ENCODE data around the gene CPZ. TPM values are rescaled to one million over a fixed set of nuclear protein-coding genes. Genes with fewer than 3 reads are reported as not detected.
A peak's percentile ranks its signal among the peaks of the same experiment; 100 is the strongest.

CPZ gene
- total and polyA plus RNA-seq, 2 experiments from 2014 or later, result 24.6 to 37.3 TPM

DNA sequence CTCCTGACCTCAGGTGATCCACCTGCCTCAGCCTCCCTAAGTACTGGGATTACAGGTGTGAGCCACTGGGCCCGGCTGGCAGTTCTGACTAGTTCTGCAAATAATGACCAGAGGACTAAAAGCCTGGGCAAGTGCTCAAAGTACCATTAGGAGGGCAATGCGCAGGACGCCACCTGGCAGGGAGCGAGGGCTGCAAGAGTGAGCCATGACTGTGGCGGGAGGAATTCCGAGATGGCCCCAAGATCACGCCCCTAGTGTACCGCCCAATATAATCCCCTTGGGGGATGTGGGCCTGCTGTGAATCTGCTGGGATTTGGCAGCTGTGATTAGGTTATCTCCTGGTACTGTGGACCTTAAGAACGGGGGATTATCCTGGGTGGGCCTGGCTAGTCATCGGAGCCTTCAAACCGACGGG lies 38.6 kb upstream of the CPZ start:
- H3K4me1 ChIP-seq (ENCODE audit: insufficient read depth), result no peaks in the 10 kb centered on the region
- H3K27ac ChIP-seq (ENCODE audit: low read depth), result no peak overlapping the region
- no peak overlapping the region for H3K4me2 ChIP-seq
- H3F3A ChIP-seq (replicated peaks; ENCODE audit: low read depth), result no peaks in the 10 kb centered on the region
- H3K79me2 ChIP-seq (replicated peaks; ENCODE audit: insufficient read depth), result no peaks in the 10 kb centered on the region
- H2AFZ ChIP-seq, result no peak overlapping the region
- ATAC-seq (peak; percentile 44), DNase-seq (ENCODE audit: low spot score) (no peak)
- H3K9me2 ChIP-seq (ENCODE audit: insufficient read depth), result no peaks in the 10 kb centered on the region
- no peaks in the 10 kb centered on the region for H3K27me3 ChIP-seq (ENCODE audit: insufficient read depth)
- peaks cover 12% of the 10 kb centered on the region for H3K4me1 Mint-ChIP-seq
- no peaks in the 10 kb centered on the region for H4K20me1 ChIP-seq (replicated peaks; ENCODE audit: insufficient read depth)
- H3K9me3 Mint-ChIP-seq, result no peaks in the 10 kb centered on the region; the same call in 2 of the 3 replicates
- no peak overlapping the region for H3K27ac Mint-ChIP-seq
- H3K27me3 Mint-ChIP-seq (ENCODE audit: insufficient read depth, low read depth, poor library complexity), result peaks cover 20% of the 10 kb centered on the region
- no peaks in the 10 kb centered on the region; the same call in 1 of the 2 replicates for H3K36me3 ChIP-seq (ENCODE audit: insufficient read depth)
- H3K4me3 ChIP-seq, result no peak overlapping the region
- H3K4me3 Mint-ChIP-seq, result no peak overlapping the region
- TF ChIP-seq, protein P1, sequence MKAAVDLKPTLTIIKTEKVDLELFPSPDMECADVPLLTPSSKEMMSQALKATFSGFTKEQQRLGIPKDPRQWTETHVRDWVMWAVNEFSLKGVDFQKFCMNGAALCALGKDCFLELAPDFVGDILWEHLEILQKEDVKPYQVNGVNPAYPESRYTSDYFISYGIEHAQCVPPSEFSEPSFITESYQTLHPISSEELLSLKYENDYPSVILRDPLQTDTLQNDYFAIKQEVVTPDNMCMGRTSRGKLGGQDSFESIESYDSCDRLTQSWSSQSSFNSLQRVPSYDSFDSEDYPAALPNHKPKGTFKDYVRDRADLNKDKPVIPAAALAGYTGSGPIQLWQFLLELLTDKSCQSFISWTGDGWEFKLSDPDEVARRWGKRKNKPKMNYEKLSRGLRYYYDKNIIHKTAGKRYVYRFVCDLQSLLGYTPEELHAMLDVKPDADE (IDR thresholded peaks at IDR 0.05), result no peak
- no peak for TF ChIP-seq ZNF114 (CRISPR knock-in tag; IDR thresholded peaks at IDR 0.05)
- TF ChIP-seq ZNF331 (CRISPR knock-in tag; IDR thresholded peaks at IDR 0.05; ENCODE audit: low read depth), result no peak
- TF ChIP-seq NANOG (IDR thresholded peaks at IDR 0.05; ENCODE audit: borderline replicate concordance), result no peak
- TF ChIP-seq, protein P2, sequence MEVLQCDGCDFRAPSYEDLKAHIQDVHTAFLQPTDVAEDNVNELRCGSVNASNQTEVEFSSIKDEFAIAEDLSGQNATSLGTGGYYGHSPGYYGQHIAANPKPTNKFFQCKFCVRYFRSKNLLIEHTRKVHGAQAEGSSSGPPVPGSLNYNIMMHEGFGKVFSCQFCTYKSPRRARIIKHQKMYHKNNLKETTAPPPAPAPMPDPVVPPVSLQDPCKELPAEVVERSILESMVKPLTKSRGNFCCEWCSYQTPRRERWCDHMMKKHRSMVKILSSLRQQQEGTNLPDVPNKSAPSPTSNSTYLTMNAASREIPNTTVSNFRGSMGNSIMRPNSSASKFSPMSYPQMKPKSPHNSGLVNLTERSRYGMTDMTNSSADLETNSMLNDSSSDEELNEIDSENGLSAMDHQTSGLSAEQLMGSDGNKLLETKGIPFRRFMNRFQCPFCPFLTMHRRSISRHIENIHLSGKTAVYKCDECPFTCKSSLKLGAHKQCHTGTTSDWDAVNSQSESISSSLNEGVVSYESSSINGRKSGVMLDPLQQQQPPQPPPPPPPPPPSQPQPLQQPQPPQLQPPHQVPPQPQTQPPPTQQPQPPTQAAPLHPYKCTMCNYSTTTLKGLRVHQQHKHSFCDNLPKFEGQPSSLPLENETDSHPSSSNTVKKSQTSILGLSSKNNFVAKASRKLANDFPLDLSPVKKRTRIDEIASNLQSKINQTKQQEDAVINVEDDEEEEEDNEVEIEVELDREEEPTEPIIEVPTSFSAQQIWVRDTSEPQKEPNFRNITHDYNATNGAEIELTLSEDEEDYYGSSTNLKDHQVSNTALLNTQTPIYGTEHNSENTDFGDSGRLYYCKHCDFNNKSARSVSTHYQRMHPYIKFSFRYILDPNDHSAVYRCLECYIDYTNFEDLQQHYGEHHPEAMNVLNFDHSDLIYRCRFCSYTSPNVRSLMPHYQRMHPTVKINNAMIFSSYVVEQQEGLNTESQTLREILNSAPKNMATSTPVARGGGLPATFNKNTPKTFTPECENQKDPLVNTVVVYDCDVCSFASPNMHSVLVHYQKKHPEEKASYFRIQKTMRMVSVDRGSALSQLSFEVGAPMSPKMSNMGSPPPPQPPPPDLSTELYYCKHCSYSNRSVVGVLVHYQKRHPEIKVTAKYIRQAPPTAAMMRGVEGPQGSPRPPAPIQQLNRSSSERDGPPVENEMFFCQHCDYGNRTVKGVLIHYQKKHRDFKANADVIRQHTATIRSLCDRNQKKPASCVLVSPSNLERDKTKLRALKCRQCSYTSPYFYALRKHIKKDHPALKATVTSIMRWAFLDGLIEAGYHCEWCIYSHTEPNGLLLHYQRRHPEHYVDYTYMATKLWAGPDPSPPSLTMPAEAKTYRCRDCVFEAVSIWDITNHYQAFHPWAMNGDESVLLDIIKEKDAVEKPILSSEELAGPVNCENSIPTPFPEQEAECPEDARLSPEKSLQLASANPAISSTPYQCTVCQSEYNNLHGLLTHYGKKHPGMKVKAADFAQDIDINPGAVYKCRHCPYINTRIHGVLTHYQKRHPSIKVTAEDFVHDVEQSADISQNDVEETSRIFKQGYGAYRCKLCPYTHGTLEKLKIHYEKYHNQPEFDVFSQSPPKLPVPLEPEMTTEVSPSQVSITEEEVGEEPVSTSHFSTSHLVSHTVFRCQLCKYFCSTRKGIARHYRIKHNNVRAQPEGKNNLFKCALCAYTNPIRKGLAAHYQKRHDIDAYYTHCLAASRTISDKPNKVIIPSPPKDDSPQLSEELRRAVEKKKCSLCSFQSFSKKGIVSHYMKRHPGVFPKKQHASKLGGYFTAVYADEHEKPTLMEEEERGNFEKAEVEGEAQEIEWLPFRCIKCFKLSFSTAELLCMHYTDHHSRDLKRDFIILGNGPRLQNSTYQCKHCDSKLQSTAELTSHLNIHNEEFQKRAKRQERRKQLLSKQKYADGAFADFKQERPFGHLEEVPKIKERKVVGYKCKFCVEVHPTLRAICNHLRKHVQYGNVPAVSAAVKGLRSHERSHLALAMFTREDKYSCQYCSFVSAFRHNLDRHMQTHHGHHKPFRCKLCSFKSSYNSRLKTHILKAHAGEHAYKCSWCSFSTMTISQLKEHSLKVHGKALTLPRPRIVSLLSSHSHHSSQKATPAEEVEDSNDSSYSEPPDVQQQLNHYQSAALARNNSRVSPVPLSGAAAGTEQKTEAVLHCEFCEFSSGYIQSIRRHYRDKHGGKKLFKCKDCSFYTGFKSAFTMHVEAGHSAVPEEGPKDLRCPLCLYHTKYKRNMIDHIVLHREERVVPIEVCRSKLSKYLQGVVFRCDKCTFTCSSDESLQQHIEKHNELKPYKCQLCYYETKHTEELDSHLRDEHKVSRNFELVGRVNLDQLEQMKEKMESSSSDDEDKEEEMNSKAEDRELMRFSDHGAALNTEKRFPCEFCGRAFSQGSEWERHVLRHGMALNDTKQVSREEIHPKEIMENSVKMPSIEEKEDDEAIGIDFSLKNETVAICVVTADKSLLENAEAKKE (CRISPR knock-in tag; IDR thresholded peaks at IDR 0.05), result no peak
- TF ChIP-seq POLR2AphosphoS5 (IDR thresholded peaks at IDR 0.05; ENCODE audit: low read depth), result no peak
- no peak for TF ChIP-seq JUNB (IDR thresholded peaks at IDR 0.05; ENCODE audit: unreplicated experiment)
- no peak for TF ChIP-seq CREB1 (CRISPR knock-in tag; IDR thresholded peaks at IDR 0.05; ENCODE audit: low read depth)
- no peak for TF ChIP-seq EZH2 (IDR thresholded peaks at IDR 0.05; ENCODE audit: low read depth, unreplicated experiment)
- no peaks in the 10 kb centered on the region; the same call in 2 of the 3 replicates for H3K36me3 Mint-ChIP-seq (ENCODE audit: low read depth)

Measured in GM23338 (cell line).